ENCODE results near the gene PCBP3.

- TF ChIP-seq POLR2A (IDR thresholded peaks at IDR 0.05) = no peak
- no peak for TF ChIP-seq CTCF (IDR thresholded peaks at IDR 0.05)
Measured at GRCh38 chr21:45853703-45854342, 210.3 kb downstream of the PCBP3 start.

Measured in right lobe of liver (tissue), 4 donors.